ENCODE data around the gene MID1.

MID1 gene

DNA sequence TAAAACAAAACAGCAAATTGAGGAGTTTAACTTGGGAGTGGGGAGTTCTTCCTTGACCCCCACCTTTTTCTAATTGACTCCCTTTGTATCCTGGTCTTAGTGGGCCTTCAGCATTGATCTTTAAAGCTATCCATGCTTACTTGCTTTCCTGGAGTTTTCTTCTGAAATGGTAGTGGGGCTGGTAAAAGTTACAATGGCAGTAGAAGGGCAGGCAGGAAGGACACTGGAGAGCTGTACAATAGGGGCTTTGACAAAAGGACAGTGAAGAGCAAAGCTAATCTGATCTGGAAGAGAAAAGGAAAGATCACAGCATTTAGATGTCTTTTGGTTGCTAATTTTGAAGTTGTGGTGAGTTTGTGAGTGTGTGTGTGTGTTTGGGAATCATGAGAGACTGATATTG, 111.5 kb downstream of the MID1 start:
- TF ChIP-seq, protein P1, sequence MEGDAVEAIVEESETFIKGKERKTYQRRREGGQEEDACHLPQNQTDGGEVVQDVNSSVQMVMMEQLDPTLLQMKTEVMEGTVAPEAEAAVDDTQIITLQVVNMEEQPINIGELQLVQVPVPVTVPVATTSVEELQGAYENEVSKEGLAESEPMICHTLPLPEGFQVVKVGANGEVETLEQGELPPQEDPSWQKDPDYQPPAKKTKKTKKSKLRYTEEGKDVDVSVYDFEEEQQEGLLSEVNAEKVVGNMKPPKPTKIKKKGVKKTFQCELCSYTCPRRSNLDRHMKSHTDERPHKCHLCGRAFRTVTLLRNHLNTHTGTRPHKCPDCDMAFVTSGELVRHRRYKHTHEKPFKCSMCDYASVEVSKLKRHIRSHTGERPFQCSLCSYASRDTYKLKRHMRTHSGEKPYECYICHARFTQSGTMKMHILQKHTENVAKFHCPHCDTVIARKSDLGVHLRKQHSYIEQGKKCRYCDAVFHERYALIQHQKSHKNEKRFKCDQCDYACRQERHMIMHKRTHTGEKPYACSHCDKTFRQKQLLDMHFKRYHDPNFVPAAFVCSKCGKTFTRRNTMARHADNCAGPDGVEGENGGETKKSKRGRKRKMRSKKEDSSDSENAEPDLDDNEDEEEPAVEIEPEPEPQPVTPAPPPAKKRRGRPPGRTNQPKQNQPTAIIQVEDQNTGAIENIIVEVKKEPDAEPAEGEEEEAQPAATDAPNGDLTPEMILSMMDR (IDR thresholded peaks at IDR 0.05), result no peak
- no peak for TF ChIP-seq ZFX (IDR thresholded peaks at IDR 0.05; ENCODE audit: borderline replicate concordance)
- H3K27ac ChIP-seq, result no peak overlapping the region

DNA sequence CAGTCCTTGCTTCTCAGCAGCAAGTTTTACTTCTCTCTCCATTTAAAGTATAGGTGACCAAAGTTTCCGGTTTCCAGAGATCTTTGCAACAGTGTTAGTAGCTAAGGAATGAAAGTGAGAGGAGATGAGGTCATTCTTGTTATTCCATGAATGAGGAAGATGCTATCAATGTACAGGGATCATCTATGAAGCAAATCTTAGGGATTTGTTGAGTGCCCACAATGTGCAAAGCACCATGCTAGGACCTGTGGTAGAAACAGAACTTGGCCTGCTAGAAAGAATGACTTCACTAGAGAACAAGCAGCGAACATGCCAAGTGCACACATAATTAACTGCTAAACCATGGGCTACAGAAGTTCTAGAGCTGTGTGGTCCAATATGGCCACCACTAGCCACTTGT, 112.5 kb downstream of the MID1 start:
- no peak for TF ChIP-seq ZFX (IDR thresholded peaks at IDR 0.05; ENCODE audit: borderline replicate concordance)
- TF ChIP-seq, protein P1 (IDR thresholded peaks at IDR 0.05), result no peak
- no peak overlapping the region for H3K27ac ChIP-seq

DNA sequence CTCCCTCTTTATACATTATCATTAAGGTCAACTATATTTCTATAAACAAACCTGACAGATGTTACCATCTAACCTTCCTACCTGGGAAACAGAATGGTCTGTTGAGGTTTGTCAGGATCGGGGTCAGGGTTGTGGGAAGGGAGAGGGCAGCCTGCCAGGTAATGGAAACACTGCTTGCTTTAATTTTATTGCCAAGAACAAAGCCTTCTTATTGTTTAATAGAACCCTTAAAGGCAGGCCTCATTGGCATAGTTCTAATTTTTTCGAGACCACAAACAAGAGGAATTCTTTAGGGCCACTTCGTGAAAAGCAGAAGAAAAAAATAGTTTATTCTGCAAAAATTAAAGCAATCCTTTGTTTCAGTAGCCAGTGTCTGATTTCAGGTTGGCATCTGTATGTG, 113.2 kb downstream of the MID1 start:
- TF ChIP-seq, protein P1 (IDR thresholded peaks at IDR 0.05), result no peak
- TF ChIP-seq ZFX (IDR thresholded peaks at IDR 0.05; ENCODE audit: borderline replicate concordance), result no peak
- no peak overlapping the region for H3K27ac ChIP-seq

DNA sequence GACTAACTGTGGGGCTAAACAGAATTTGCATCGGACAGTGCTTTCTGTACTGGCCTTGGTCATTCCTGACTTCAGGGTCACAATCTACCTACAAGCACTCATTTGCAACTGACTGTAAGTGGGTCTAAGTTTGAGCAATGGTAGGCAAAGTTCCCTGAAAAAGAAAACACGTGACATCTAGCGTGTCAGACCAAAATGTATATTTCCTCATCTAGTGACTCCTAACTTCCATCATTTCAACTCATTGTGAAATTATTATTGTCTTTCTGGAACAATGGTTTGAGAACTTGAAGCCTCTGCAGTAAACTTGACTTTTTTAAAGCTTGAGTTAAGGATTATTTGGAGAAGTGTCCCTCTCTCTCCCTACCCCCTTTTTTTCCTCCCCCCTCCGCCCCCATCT, 113.6 kb downstream of the MID1 start:
- no peak for TF ChIP-seq ZFX (IDR thresholded peaks at IDR 0.05; ENCODE audit: borderline replicate concordance)
- TF ChIP-seq, protein P1 (IDR thresholded peaks at IDR 0.05), result no peak
- H3K27ac ChIP-seq, result no peak overlapping the region

DNA sequence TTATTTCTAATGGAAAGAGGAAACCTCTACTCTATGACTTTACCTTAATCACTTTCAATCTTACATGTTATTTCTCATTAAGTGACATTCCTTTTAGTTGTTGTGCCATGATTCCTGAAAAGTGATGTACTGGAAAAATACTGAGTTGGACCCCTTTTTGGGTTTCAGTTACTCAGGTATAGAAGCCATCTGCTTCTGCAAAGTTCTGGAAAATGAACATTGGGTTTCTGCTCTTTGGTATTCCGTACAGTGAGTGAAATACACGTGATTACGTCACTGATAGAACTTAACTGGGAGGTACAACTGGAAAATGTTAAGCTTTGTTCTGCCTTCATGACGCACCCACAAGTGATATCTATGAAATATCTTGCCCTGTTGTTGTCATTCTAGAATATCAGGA, 114.7 kb downstream of the MID1 start:
- H3K27ac ChIP-seq, result no peak overlapping the region
- TF ChIP-seq, protein P1 (IDR thresholded peaks at IDR 0.05), result no peak
- TF ChIP-seq ZFX (IDR thresholded peaks at IDR 0.05; ENCODE audit: borderline replicate concordance), result no peak

DNA sequence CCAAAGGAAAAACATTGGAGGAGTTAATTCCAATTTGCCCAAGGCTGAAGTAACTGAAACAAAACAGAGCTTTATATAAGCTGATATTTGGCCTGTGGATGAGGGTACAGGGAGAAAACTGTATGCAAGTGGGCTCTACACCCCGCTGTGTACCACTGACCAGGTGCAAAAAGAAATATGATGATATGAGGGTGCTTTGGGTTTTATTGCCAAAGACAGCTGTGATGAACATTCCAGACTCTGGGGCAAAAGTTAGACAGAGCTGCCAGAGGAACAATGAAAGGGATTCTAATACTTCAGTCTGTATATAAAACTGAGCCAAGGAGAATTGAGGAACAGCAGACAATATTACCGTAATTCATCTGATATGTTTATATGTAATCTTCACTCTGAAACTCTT, 117.4 kb downstream of the MID1 start:
- no peak overlapping the region for H3K27ac ChIP-seq
- TF ChIP-seq, protein P1 (IDR thresholded peaks at IDR 0.05), result no peak
- no peak for TF ChIP-seq ZFX (IDR thresholded peaks at IDR 0.05; ENCODE audit: borderline replicate concordance)

DNA sequence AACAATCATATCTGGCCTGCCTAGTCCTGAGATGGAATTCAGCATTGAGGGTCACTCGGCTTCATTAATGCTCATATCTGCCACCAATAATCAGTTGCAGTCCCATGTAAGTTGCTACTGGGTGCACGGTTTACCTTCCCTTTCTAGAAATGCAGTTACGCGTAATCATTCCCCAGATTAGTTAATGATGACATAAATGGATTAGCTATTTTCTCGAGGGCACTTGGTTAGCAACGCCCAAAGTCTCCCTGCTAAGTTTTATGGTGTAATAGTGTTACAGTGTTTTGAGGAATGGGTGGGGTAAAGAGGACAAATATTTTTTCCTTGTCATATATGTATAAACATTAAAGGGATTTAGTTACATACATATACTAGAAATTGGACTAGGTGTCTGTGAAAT, 118.8 kb downstream of the MID1 start:
- H3K27ac ChIP-seq, result no peak overlapping the region
- TF ChIP-seq, protein P1 (IDR thresholded peaks at IDR 0.05), result no peak
- no peak for TF ChIP-seq ZFX (IDR thresholded peaks at IDR 0.05; ENCODE audit: borderline replicate concordance)
